Head of caudate nucleus (tissue), 42 donors: ENCODE measurements around the gene C3orf20.
"Not testable (repeated sequence)": the region's sequence is repeated elsewhere in the genome, so short reads cannot be mapped to it uniquely, and the experiment has no call there.

Experiments
- DNase-seq, 42 donors: peaks; one replicate each; pipeline versions ENCODE4 v3.0.0 to v3.0.0-alpha.2; 2020 to 2021; ENCODE audit warnings: mixed read lengths in 7 of 42
- intact Hi-C: fragments of 100-400 bp; cut with DNase I; formaldehyde crosslinking; loops from one replicate; pipeline ENCODE4 v1.15.0; 2022

The C3orf20 gene

DNA sequence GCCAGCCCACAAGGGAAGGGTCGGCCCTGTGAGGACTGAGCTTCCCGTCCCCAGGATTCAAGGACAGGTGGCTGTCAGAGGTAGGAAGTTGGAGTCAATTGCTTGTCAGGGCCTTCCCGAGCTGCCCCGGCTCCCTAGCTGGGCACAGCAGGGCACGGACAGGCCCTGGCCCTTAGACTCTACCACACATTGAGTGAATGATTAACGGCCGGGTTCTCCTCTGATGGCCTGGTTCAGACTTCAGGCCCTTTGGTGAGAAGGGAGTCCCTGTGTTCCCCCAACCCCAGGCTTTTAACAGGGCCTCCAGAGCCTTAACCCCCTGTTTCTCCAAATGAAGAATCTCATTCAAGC lies 127.4 kb downstream of the C3orf20 start:
- DNase-seq: no peak
- intact Hi-C loops: no loop called here

DNA sequence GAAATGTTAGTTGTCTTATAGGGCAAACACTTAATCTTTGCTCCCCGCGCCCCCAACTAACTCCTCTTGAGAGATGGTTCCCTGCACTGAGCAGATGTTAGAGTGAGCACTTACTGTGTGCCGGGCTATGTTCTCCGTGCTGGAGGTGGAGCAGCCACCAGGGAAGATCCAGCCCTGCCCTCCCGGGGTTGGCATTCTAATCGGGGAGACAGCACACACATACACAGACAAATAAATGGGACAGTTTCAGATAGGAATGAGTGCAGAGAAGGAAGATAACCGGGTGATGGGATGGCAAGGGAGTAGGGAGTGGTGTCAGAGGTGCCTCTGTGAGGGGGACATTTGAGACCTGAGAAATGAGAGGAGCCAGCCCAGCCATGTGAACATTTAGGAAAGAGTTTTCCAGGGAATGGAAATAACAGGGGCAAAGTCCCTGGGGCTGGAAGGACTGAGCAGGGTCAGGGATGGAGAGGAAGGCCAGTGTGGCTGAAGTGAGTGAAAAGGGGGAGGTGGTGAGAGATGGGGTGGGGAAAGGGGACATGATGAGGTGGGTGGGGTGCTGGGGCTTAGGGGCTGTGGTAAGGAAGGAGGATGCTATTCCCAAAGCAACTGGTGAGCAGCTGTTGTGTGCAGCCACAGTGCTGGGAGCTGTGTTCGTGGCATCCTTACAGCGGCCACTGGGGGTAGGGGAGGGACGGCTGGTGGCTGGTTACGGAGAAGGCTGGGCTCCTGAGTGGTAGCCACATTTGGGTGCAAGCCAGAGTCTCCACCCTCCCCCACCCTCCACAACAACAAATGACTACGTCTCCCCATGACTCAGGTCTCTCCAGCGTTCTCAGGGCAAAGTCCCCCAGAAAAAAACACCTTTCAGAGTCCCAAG lies 128.4 kb downstream of the C3orf20 start:
- intact Hi-C loops: no loop called here
- DNase-seq: no peak

DNA sequence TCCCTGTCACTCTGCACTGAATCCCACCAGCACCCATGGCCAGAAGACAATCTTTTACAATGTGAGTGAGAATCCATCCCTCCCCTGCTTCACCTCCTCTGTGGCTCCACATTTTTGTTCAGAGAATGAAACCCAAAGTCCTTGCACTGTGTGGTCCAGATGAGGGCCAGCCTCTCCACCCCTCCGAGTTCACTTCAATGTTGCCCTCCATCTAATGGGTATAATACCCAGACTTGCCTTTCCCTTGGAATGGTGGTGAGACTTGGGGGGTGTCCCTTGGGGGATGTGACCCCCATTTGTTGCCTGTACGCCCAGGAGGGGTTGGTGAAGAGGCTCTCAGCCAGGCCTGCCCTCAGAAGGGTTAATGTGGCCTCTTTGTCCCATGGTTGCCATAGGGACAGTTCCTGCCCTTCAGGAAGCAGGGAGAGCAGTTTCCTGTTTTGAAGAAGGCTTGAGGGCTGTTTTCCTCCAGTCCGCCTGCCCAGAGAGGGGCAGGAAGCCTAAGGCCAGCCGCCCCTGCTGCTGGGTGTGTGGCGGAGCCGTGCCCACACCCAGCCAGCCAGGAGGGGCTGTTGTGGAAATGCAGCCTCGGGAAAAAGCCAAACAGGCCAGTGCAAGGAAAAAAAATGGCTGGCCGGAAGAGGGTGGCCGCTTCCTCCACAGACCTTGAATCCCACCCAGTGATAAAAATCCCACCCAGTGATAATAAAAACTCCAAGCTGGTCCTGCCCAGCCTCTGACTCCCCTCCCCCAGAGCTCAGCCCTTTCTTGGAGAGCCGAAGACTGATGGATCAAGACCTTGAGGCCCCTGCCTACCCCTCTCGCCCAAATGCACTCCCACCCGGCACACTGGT lies 129.3 kb downstream of the C3orf20 start:
- intact Hi-C loops: no loop called here
- DNase-seq: no peak

GRCh38 chr3:14804835-14805780 lies 130.2 kb downstream of the C3orf20 start:
- DNase-seq: no peak
- intact Hi-C loops: no loop called here

GRCh38 chr3:14805961-14806537 lies 131.1 kb downstream of the C3orf20 start:
- DNase-seq: no peak
- intact Hi-C loops: no loop called here

GRCh38 chr3:14806641-14807263 lies 131.8 kb downstream of the C3orf20 start:
- intact Hi-C loops: no loop called here
- no peak for DNase-seq

DNA sequence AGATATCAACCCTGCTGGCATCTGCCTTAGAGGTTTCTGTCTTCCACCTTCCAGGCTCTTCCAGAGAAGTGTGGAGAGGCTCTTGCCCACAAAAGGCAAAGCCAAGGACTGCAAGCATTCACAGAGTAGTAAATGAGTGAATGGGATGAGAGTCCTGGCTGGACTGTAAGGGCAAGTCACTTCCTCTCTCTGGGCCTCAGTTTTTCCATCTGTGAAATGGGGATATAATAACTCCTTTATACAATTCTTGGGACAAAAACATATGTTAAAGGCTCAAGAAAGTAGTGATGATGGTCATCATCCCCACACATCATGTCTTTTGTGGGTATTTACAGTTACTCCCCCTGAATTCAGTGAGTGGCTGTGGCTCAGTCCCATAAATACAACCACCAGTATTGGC lies 133.1 kb downstream of the C3orf20 start:
- DNase-seq: no peak
- intact Hi-C loops: no loop called here

DNA sequence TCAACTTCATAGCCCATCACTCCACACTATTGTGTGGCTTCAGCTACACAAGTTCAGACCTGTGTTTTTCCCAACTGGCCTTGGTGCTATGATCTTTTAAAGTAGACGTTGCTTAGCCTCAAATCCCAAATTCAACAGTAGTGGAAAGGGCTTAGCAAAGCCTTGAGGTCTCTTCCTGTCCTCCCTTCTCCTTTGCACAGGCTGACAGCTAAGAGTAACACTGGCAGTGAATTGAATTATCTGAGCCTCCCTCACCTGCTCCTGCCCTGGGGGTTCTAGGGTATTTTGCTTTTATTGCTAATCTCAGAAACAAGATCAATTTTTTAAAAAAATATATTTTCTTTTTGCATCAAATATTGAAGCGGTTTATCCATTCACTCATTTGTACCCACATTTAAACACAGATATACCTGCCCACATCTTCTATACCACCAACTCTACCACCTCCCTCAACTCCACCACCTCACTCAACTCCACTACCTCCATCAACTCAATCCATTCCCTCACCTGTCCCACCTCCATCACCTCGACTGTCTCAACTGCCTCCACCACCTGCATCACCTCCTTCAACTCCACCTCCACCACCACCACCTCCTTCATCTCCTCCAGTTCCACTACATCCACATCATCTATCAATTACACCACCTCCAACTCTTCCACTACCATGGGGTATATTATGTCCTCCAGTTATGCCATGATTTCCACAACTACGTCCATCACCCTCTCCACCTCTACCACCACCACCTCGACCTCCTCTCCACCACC lies 133.7 kb downstream of the C3orf20 start:
- intact Hi-C loops: no loop called here
- no peak for DNase-seq

DNA sequence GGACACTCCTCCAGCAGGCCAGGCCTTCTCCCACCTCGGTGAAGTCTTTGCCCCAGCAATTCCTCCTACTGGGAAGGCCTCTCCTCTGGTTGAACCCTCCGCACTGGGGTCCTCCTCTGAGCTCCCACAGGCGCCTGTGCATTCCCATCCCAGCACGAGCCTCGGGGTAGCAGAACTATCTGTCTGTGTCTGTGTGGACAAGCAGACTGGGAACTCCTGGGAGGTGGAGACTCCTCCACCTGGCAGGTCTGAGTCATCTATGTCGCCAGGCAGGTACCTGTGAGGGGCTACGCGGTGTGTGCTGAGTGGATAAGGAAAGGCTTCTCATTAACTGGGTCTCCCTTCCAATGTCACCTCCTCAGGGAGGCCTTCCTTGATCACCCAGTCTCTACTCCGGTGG lies 134.7 kb downstream of the C3orf20 start:
- DNase-seq, intact Hi-C loops: not testable (repeated sequence)

DNA sequence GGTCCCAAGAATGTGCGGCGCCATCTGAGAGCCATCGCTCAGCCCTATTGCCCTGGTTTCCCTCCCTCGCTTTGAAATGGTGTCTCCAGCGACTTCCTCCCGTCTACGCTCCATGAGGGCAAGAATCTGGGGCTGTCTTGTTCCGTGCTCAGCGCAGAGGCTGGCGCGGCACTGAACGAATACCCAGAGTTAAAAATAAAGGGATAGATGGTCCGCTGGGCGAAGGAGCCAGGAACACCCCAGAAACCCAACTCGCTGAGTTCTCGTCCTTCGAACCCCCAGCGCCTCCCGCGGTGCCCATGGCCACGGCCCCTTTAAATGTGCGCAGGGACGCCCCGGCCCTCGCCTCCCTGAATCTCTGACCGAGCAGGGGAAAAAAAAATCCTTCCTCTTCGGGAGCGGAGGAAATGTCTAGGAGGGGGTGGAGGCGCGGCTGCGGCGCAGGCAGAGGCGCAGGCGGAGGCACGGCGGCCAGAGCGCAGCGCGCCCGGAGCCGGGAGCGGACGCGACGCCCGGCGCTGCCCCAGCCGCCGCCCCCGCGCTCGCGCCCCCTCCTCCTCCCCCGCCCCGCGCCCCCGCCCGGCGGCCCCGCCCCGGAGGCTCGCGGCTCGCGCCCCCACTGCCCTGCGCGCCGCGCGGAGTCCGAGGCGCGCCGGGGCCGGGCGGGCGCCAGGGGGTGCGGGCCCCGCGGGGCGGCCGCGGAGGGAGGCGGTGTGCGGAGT lies 135.3 kb downstream of the C3orf20 start:
- peak in 3 of 42 donors; percentile 12 to 31 (median 19) for DNase-seq
- intact Hi-C loops: no loop called here

DNA sequence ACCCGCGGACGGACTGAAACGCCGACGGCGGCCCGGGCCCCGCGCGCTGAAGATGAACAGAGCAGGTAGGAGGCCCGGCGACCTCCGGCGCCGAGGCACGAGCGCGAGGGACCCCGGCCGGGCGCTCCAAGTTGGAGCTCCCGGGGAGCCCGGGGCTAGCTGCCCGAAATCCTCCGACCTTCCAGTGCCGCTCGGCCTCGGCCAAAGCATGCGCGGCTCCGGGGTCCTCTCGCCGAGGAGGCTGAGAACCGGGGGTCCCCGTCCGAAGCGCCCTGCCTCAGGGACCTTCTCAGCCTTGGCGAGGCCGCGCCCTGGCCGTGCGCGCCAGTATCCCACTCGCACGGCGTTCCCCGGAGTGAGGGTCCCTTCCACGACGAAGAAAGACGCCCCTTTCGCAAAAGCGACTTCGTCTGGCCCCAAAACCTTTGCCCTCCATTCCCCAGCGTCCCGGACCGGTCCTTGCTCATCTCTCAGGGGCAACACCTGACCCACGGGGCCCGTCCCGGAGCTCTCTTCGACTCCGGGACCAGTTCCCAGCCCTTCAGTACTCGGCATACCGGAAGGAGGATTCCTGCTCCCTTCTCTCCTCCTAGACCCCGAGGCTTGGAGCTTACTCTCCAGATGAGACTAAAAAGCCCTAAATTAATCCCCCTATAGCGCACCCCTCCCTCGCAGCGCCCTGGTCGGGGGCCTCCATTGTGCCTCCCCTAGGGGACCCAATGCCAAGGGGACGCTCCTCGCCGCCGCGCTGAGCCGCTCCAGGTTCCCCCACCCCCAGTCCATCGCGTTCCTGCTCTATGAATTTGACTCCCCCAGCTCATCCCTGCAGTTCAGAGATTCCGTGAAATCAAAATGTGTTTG lies 136.1 kb downstream of the C3orf20 start:
- intact Hi-C loops: no loop called here
- no peak for DNase-seq

GRCh38 chr3:14811684-14812083 lies 136.7 kb downstream of the C3orf20 start:
- intact Hi-C loops: no loop called here
- DNase-seq: no peak

GRCh38 chr3:14812196-14812790 lies 137.4 kb downstream of the C3orf20 start:
- intact Hi-C loops: no loop called here
- DNase-seq: no peak

- intact Hi-C loops: no loop called here
- DNase-seq: no peak
Measured at GRCh38 chr3:14814411-14814871, 139.5 kb downstream of the C3orf20 start.

GRCh38 chr3:14816359-14816758 lies 141.4 kb downstream of the C3orf20 start:
- intact Hi-C loops: no loop called here
- DNase-seq: no peak
